ENCODE measurements around the gene COL27A1.

Gene COL27A1

GRCh38 chr9:114137831-114138230 lies 17.5 kb upstream of the COL27A1 start:
- no peaks in the 10 kb centered on the region for H3K79me2 ChIP-seq (ENCODE audit: control insufficient read depth, insufficient read depth, low read length, unreplicated experiment)
- peaks cover 77% of the 10 kb centered on the region for H3K27me3 ChIP-seq (ENCODE audit: insufficient read depth, low read length)
- H3K36me3 ChIP-seq (ENCODE audit: insufficient read depth, low read length), result no peaks in the 10 kb centered on the region
- no peak overlapping the region for H3K4me3 ChIP-seq (ENCODE audit: low read depth, low read length)
- H3K27ac ChIP-seq (ENCODE audit: low read depth, low read length), result no peak overlapping the region
- H3K4me1 ChIP-seq (ENCODE audit: control insufficient read depth, insufficient read depth, low read length, unreplicated experiment), result no peaks in the 10 kb centered on the region
- no peak overlapping the region for H2AFZ ChIP-seq (ENCODE audit: low read length, unreplicated experiment)

GRCh38 chr9:114138552-114138971 lies 16.8 kb upstream of the COL27A1 start:
- Histone ChIP-seq H3K4me3 (ENCODE audit: low read depth, low read length) (no peak overlapping the region), H3K79me2 (ENCODE audit: control insufficient read depth, insufficient read depth, low read length, unreplicated experiment) (no peaks in the 10 kb centered on the region), H3K36me3 (ENCODE audit: insufficient read depth, low read length) (no peaks in the 10 kb centered on the region), H3K27me3 (ENCODE audit: insufficient read depth, low read length) (peaks cover 77% of the 10 kb centered on the region), H2AFZ (ENCODE audit: low read length, unreplicated experiment) (no peak overlapping the region), H3K27ac (ENCODE audit: low read depth, low read length) (no peak overlapping the region), H3K4me1 (ENCODE audit: control insufficient read depth, insufficient read depth, low read length, unreplicated experiment) (no peaks in the 10 kb centered on the region)

GRCh38 chr9:114139071-114139470 lies 16.3 kb upstream of the COL27A1 start:
- no peaks in the 10 kb centered on the region for H3K4me1 ChIP-seq (ENCODE audit: control insufficient read depth, insufficient read depth, low read length, unreplicated experiment)
- H2AFZ ChIP-seq (ENCODE audit: low read length, unreplicated experiment), result no peak overlapping the region
- no peak overlapping the region for H3K27ac ChIP-seq (ENCODE audit: low read depth, low read length)
- no peak overlapping the region for H3K4me3 ChIP-seq (ENCODE audit: low read depth, low read length)
- H3K79me2 ChIP-seq (ENCODE audit: control insufficient read depth, insufficient read depth, low read length, unreplicated experiment), result no peaks in the 10 kb centered on the region
- H3K36me3 ChIP-seq (ENCODE audit: insufficient read depth, low read length), result no peaks in the 10 kb centered on the region
- peaks cover 82% of the 10 kb centered on the region for H3K27me3 ChIP-seq (ENCODE audit: insufficient read depth, low read length)

GRCh38 chr9:114140401-114140800 lies 14.9 kb upstream of the COL27A1 start:
- H3K36me3 ChIP-seq (ENCODE audit: insufficient read depth, low read length), result no peaks in the 10 kb centered on the region
- peaks cover 95% of the 10 kb centered on the region for H3K27me3 ChIP-seq (ENCODE audit: insufficient read depth, low read length)
- H3K79me2 ChIP-seq (ENCODE audit: control insufficient read depth, insufficient read depth, low read length, unreplicated experiment), result no peaks in the 10 kb centered on the region
- H3K4me1 ChIP-seq (ENCODE audit: control insufficient read depth, insufficient read depth, low read length, unreplicated experiment), result no peaks in the 10 kb centered on the region
- no peak overlapping the region for H3K4me3 ChIP-seq (ENCODE audit: low read depth, low read length)
- H3K27ac ChIP-seq (ENCODE audit: low read depth, low read length), result no peak overlapping the region
- H2AFZ ChIP-seq (ENCODE audit: low read length, unreplicated experiment), result no peak overlapping the region

GRCh38 chr9:114140850-114141249 lies 14.5 kb upstream of the COL27A1 start:
- Histone ChIP-seq H3K36me3 (ENCODE audit: insufficient read depth, low read length) (no peaks in the 10 kb centered on the region), H2AFZ (ENCODE audit: low read length, unreplicated experiment) (no peak overlapping the region), H3K4me3 (ENCODE audit: low read depth, low read length) (no peak overlapping the region), H3K27me3 (ENCODE audit: insufficient read depth, low read length) (peaks cover 93% of the 10 kb centered on the region), H3K79me2 (ENCODE audit: control insufficient read depth, insufficient read depth, low read length, unreplicated experiment) (no peaks in the 10 kb centered on the region), H3K27ac (ENCODE audit: low read depth, low read length) (no peak overlapping the region), H3K4me1 (ENCODE audit: control insufficient read depth, insufficient read depth, low read length, unreplicated experiment) (no peaks in the 10 kb centered on the region)

GRCh38 chr9:114141553-114142402 lies 13.6 kb upstream of the COL27A1 start:
- Histone ChIP-seq H3K4me1 (ENCODE audit: control insufficient read depth, insufficient read depth, low read length, unreplicated experiment) (no peaks in the 10 kb centered on the region), H3K79me2 (ENCODE audit: control insufficient read depth, insufficient read depth, low read length, unreplicated experiment) (no peaks in the 10 kb centered on the region), H3K27me3 (ENCODE audit: insufficient read depth, low read length) (peaks cover 90% of the 10 kb centered on the region), H2AFZ (ENCODE audit: low read length, unreplicated experiment) (no peak overlapping the region), H3K36me3 (ENCODE audit: insufficient read depth, low read length) (no peaks in the 10 kb centered on the region), H3K27ac (ENCODE audit: low read depth, low read length) (no peak overlapping the region), H3K4me3 (ENCODE audit: low read depth, low read length) (no peak overlapping the region)

- H3K4me3 ChIP-seq (ENCODE audit: low read depth, low read length), result no peak overlapping the region
- no peak overlapping the region for H2AFZ ChIP-seq (ENCODE audit: low read length, unreplicated experiment)
- no peak overlapping the region for H3K27ac ChIP-seq (ENCODE audit: low read depth, low read length)
- peaks cover 85% of the 10 kb centered on the region for H3K27me3 ChIP-seq (ENCODE audit: insufficient read depth, low read length)
- H3K4me1 ChIP-seq (ENCODE audit: control insufficient read depth, insufficient read depth, low read length, unreplicated experiment), result no peaks in the 10 kb centered on the region
- H3K36me3 ChIP-seq (ENCODE audit: insufficient read depth, low read length), result no peaks in the 10 kb centered on the region
- no peaks in the 10 kb centered on the region for H3K79me2 ChIP-seq (ENCODE audit: control insufficient read depth, insufficient read depth, low read length, unreplicated experiment)
Measured at GRCh38 chr9:114143234-114143633, 12.1 kb upstream of the COL27A1 start.

GRCh38 chr9:114146735-114147134 lies 8.6 kb upstream of the COL27A1 start:
- H3K27me3 ChIP-seq (ENCODE audit: insufficient read depth, low read length), result peaks cover 50% of the 10 kb centered on the region

GRCh38 chr9:114149181-114149580 lies 6.2 kb upstream of the COL27A1 start:
- no peaks in the 10 kb centered on the region for H3K36me3 ChIP-seq (ENCODE audit: insufficient read depth, low read length)
- H3K4me3 ChIP-seq (ENCODE audit: low read depth, low read length), result no peak overlapping the region
- peaks cover 46% of the 10 kb centered on the region for H3K27me3 ChIP-seq (ENCODE audit: insufficient read depth, low read length)
- H3K27ac ChIP-seq (ENCODE audit: low read depth, low read length), result no peak overlapping the region
- no peaks in the 10 kb centered on the region for H3K4me1 ChIP-seq (ENCODE audit: control insufficient read depth, insufficient read depth, low read length, unreplicated experiment)
- no peaks in the 10 kb centered on the region for H3K79me2 ChIP-seq (ENCODE audit: control insufficient read depth, insufficient read depth, low read length, unreplicated experiment)
- no peak overlapping the region for H2AFZ ChIP-seq (ENCODE audit: low read length, unreplicated experiment)

More at GRCh38 chr9:114146735-114147134, 8.6 kb upstream of the COL27A1 start:
- H3K4me3 ChIP-seq (ENCODE audit: low read depth, low read length), result no peak overlapping the region
- H3K36me3 ChIP-seq (ENCODE audit: insufficient read depth, low read length), result no peaks in the 10 kb centered on the region
- no peak overlapping the region for H2AFZ ChIP-seq (ENCODE audit: low read length, unreplicated experiment)
- H3K27ac ChIP-seq (ENCODE audit: low read depth, low read length), result no peak overlapping the region
- no peaks in the 10 kb centered on the region for H3K79me2 ChIP-seq (ENCODE audit: control insufficient read depth, insufficient read depth, low read length, unreplicated experiment)
- H3K4me1 ChIP-seq (ENCODE audit: control insufficient read depth, insufficient read depth, low read length, unreplicated experiment), result no peaks in the 10 kb centered on the region

- Histone ChIP-seq H2AFZ (ENCODE audit: low read length, unreplicated experiment) (no peak overlapping the region), H3K36me3 (ENCODE audit: insufficient read depth, low read length) (no peaks in the 10 kb centered on the region), H3K27ac (ENCODE audit: low read depth, low read length) (no peak overlapping the region), H3K4me1 (ENCODE audit: control insufficient read depth, insufficient read depth, low read length, unreplicated experiment) (peaks cover 6% of the 10 kb centered on the region), H3K27me3 (ENCODE audit: insufficient read depth, low read length) (peaks cover 46% of the 10 kb centered on the region), H3K4me3 (ENCODE audit: low read depth, low read length) (no peak overlapping the region), H3K79me2 (ENCODE audit: control insufficient read depth, insufficient read depth, low read length, unreplicated experiment) (no peaks in the 10 kb centered on the region)
Measured at GRCh38 chr9:114149765-114150340, 5.5 kb upstream of the COL27A1 start.

- peaks cover 9% of the 10 kb centered on the region for H3K4me1 ChIP-seq (ENCODE audit: control insufficient read depth, insufficient read depth, low read length, unreplicated experiment)
- H3K79me2 ChIP-seq (ENCODE audit: control insufficient read depth, insufficient read depth, low read length, unreplicated experiment), result no peaks in the 10 kb centered on the region
- no peak overlapping the region for H3K4me3 ChIP-seq (ENCODE audit: low read depth, low read length)
- H3K27ac ChIP-seq (ENCODE audit: low read depth, low read length), result no peak overlapping the region
- H2AFZ ChIP-seq (ENCODE audit: low read length, unreplicated experiment), result no peak overlapping the region
- H3K36me3 ChIP-seq (ENCODE audit: insufficient read depth, low read length), result no peaks in the 10 kb centered on the region
- peaks cover 41% of the 10 kb centered on the region for H3K27me3 ChIP-seq (ENCODE audit: insufficient read depth, low read length)
Measured at GRCh38 chr9:114150608-114151007, 4.7 kb upstream of the COL27A1 start.

Data from ACC112 (cell line).